ENCODE measurements around the gene TBL3. TPM values are rescaled to one million over a fixed set of nuclear protein-coding genes. Genes with fewer than 3 reads are reported as not detected.

TBL3 gene
- total RNA-seq, 1 experiment from 2014 or later: 42.4 TPM

DNA sequence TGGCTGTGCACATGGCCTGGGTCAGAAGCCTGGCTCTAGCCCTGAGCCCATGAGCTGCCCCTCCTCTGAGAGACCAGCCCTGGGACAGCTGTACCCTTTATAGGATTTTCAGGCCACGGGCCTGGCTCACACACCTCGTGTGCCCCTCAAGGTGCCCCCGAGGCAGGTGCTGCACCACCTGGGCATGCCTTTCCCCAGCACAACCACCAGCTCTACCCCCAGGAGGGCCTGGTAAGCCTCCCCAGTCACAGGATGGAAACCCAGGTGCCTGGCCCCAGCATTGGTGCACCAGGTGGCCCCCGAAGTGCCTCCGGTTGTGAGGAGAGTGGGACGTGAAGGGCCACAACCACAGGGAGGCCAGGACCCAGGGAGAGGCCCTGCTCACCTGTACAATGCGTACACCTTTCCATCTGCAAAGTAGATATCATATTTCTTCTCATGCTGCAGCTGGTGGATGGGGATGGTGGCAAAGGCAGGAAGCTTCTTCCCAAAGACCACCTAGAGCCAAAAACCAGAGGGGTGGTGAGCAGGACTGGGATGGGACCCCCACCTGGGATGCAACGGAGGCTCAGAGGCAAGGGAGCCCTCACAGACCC lies 31.5 kb downstream of the TBL3 start:
- in situ Hi-C loops (cut with HindIII; ENCODE audit: low pct_unique_long_range_greater_than_20kb, low sequenced_read_pairs): no loop called here
- Histone ChIP-seq H3K9me3 (ENCODE audit: control insufficient read depth, insufficient read depth, low read depth, low read length) (no peaks in the 10 kb centered on the region), H3K4me3 (ENCODE audit: low read depth in 2 of 2, low read length in 2 of 2) (no peak overlapping the region), H3K27me3 (ENCODE audit: control insufficient read depth, insufficient read depth, low read length) (no peaks in the 10 kb centered on the region), H3K27ac (ENCODE audit: low read length) (peak overlapping the region; percentile 48; the same call in 1 of the 2 replicates), H3K4me1 (ENCODE audit: control insufficient read depth, insufficient read depth, low read length) (peaks cover 43% of the 10 kb centered on the region), H3K36me3 (ENCODE audit: control insufficient read depth, insufficient read depth, low read length) (peaks cover 6% of the 10 kb centered on the region; the same call in 1 of the 2 replicates)
- DNase-seq (ENCODE audit: low read depth, low spot score): no peak
- POLR2A ChIA-PET: no interaction called here
- ATAC-seq: no peak
- BruUV-seq (replicated peaks): no TSS peak
- TF ChIP-seq SIN3A (IDR thresholded peaks at IDR 0.05; ENCODE audit: borderline replicate concordance, insufficient read depth, low read depth, low read length) (no peak), POLR2AphosphoS5 (IDR thresholded peaks at IDR 0.05; ENCODE audit: low read depth, low read length) (no peak), TCF7L2 (IDR thresholded peaks at IDR 0.05; ENCODE audit: low read depth, low read length) (no peak)
- TF ChIP-seq, protein P1, sequence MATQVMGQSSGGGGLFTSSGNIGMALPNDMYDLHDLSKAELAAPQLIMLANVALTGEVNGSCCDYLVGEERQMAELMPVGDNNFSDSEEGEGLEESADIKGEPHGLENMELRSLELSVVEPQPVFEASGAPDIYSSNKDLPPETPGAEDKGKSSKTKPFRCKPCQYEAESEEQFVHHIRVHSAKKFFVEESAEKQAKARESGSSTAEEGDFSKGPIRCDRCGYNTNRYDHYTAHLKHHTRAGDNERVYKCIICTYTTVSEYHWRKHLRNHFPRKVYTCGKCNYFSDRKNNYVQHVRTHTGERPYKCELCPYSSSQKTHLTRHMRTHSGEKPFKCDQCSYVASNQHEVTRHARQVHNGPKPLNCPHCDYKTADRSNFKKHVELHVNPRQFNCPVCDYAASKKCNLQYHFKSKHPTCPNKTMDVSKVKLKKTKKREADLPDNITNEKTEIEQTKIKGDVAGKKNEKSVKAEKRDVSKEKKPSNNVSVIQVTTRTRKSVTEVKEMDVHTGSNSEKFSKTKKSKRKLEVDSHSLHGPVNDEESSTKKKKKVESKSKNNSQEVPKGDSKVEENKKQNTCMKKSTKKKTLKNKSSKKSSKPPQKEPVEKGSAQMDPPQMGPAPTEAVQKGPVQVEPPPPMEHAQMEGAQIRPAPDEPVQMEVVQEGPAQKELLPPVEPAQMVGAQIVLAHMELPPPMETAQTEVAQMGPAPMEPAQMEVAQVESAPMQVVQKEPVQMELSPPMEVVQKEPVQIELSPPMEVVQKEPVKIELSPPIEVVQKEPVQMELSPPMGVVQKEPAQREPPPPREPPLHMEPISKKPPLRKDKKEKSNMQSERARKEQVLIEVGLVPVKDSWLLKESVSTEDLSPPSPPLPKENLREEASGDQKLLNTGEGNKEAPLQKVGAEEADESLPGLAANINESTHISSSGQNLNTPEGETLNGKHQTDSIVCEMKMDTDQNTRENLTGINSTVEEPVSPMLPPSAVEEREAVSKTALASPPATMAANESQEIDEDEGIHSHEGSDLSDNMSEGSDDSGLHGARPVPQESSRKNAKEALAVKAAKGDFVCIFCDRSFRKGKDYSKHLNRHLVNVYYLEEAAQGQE (IDR thresholded peaks at IDR 0.05; ENCODE audit: insufficient read depth in 1 of 2, low read depth in 2 of 2, low read length in 1 of 2): no peak
- TF ChIP-seq, protein P2, sequence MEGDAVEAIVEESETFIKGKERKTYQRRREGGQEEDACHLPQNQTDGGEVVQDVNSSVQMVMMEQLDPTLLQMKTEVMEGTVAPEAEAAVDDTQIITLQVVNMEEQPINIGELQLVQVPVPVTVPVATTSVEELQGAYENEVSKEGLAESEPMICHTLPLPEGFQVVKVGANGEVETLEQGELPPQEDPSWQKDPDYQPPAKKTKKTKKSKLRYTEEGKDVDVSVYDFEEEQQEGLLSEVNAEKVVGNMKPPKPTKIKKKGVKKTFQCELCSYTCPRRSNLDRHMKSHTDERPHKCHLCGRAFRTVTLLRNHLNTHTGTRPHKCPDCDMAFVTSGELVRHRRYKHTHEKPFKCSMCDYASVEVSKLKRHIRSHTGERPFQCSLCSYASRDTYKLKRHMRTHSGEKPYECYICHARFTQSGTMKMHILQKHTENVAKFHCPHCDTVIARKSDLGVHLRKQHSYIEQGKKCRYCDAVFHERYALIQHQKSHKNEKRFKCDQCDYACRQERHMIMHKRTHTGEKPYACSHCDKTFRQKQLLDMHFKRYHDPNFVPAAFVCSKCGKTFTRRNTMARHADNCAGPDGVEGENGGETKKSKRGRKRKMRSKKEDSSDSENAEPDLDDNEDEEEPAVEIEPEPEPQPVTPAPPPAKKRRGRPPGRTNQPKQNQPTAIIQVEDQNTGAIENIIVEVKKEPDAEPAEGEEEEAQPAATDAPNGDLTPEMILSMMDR (IDR thresholded peaks at IDR 0.05): no peak
- intact Hi-C loops (cut with micrococcal nuclease; ENCODE audit: unreplicated experiment): no loop called here
- CTCF ChIA-PET: interaction anchor here (0.5 to 0.6 kb wide), 3 partner anchors 9 to 216 kb away, joined by 5 to 11 read pairs (median 8); no protein-coding TSS in a partner anchor

GRCh38 chr16:2003827-2004641 lies 32.2 kb downstream of the TBL3 start:
- H3K4me1 ChIP-seq (ENCODE audit: control insufficient read depth, insufficient read depth, low read length): peaks cover 43% of the 10 kb centered on the region
- POLR2A ChIA-PET: no interaction called here
- peak; percentile 44; the same call in 1 of the 2 replicates for TF ChIP-seq POLR2AphosphoS5 (IDR thresholded peaks at IDR 0.05; ENCODE audit: low read depth, low read length)
- TF ChIP-seq, protein P2 (IDR thresholded peaks at IDR 0.05): peak; percentile 99
- no peak for TF ChIP-seq TCF7L2 (IDR thresholded peaks at IDR 0.05; ENCODE audit: low read depth, low read length)
- TF ChIP-seq, protein P1 (IDR thresholded peaks at IDR 0.05; ENCODE audit: insufficient read depth in 1 of 2, low read depth in 2 of 2, low read length in 1 of 2): no peak
- peak; percentile 55; the same call in 1 of the 2 replicates for TF ChIP-seq SIN3A (IDR thresholded peaks at IDR 0.05; ENCODE audit: borderline replicate concordance, insufficient read depth, low read depth, low read length)
- H3K36me3 ChIP-seq (ENCODE audit: control insufficient read depth, insufficient read depth, low read length): peaks cover 6% of the 10 kb centered on the region; the same call in 1 of the 2 replicates
- CTCF ChIA-PET: interaction anchor here (0.5 to 1.0 kb wide), 6 partner anchors 19 to 215 kb away, joined by 3 to 5 read pairs (median 3); no protein-coding TSS in a partner anchor
- intact Hi-C loops (cut with micrococcal nuclease; ENCODE audit: unreplicated experiment) (no loop called here), in situ Hi-C loops (cut with HindIII; ENCODE audit: low pct_unique_long_range_greater_than_20kb, low sequenced_read_pairs) (no loop called here)
- H3K27ac ChIP-seq (ENCODE audit: low read length): peak overlapping the region; percentile 65
- H3K27me3 ChIP-seq (ENCODE audit: control insufficient read depth, insufficient read depth, low read length): no peaks in the 10 kb centered on the region
- no TSS peak for BruUV-seq (replicated peaks)
- no peak for DNase-seq (ENCODE audit: low read depth, low spot score)
- no peaks in the 10 kb centered on the region for H3K9me3 ChIP-seq (ENCODE audit: control insufficient read depth, insufficient read depth, low read depth, low read length)
- no peak overlapping the region for H3K4me3 ChIP-seq (ENCODE audit: low read depth in 2 of 2, low read length in 2 of 2)
- peak; percentile 89 for ATAC-seq
